Right lung (tissue), 5 donors: ENCODE measurements around the gene SGTA. TPM values are rescaled to one million over a fixed set of nuclear protein-coding genes. Genes with fewer than 3 reads are reported as not detected.

ENCODE experiments used
- DNase-seq, 2 donors: peaks; one replicate each; pipeline ENCODE4 v3.0.0-alpha.2; 2013
- polyA plus RNA-seq, 5 donors: library from polyadenylated mRNA; unstranded; fragments of 120-200 nt; gene quantifications; one replicate each; pipeline versions ENCODE4 v1.2.1 to v1.2.3, GENCODE V29; 2013; ENCODE audit warnings: inconsistent platforms in 1 of 5, low replicate concordance in 1 of 5; ENCODE audit not compliant: insufficient read length in 5 of 5, insufficient read depth in 1 of 5

Gene SGTA
- polyA plus RNA-seq, 5 donors: 38.2 to 65.9 (median 46.2) TPM

DNA sequence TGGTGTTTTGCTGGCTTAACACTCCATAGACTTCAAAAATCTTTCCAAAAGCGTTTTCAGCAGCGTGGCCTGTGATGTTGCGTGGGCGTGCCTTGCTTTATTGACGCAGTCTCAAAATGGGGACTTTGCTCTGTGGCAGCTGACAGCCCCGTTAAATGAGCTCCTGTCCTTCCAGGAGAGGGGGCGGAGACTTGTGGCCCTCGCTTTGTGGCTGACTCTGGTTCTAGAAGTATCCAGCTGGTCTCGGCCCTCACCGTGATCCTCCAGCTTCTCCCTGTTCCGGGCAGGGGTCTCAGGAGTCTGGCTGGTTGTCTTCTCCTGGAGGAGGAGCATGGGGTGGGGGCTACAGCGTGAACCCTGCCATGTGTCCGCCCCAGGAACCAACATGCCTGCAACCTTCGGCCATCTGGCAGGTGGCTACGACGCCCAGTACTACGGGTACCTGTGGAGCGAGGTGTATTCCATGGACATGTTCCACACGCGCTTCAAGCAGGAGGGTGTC, 28.2 kb upstream of the SGTA start:
- no peak for DNase-seq

DNA sequence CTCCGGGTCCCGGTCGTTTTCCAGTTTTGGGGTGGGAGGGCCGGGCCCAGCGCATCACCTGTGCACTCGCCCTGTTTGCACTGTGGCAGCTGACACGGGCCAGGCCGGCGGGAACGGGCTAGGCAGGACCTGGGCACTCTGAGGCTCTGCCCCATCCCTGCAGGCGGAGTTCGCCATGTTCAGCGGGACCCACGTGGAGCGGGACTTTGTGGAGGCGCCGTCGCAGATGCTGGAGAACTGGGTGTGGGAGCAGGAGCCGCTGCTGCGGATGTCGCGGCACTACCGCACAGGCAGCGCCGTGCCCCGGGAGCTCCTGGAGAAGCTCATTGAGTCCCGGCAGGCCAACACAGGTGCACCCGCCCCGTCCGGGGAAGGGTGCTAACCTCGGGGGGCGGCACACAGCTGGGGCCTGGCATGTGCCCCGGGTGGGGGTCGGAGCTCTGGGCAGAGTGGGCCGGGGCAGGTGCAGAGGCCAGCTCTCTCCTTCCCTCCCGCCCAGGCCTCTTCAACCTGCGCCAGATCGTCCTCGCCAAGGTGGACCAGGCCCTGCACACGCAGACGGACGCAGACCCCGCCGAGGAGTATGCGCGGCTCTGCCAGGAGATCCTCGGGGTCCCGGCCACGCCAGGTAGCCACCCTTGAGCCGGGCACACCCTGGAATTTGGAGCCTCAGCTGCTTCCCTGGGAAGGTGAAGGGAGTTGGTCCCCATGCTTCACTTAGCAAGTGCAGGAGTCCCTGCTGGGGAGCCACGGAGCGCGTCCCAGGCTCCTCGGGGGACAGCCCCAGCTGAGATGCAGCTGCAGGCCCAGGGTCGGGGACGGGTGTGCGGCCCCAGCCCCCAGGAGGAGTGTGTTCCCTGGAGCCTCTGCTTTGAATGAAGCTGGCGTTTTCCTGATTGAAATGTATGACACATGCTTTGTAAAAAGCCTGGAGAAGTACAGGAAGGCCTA, 27.3 kb upstream of the SGTA start:
- no peak for DNase-seq

DNA sequence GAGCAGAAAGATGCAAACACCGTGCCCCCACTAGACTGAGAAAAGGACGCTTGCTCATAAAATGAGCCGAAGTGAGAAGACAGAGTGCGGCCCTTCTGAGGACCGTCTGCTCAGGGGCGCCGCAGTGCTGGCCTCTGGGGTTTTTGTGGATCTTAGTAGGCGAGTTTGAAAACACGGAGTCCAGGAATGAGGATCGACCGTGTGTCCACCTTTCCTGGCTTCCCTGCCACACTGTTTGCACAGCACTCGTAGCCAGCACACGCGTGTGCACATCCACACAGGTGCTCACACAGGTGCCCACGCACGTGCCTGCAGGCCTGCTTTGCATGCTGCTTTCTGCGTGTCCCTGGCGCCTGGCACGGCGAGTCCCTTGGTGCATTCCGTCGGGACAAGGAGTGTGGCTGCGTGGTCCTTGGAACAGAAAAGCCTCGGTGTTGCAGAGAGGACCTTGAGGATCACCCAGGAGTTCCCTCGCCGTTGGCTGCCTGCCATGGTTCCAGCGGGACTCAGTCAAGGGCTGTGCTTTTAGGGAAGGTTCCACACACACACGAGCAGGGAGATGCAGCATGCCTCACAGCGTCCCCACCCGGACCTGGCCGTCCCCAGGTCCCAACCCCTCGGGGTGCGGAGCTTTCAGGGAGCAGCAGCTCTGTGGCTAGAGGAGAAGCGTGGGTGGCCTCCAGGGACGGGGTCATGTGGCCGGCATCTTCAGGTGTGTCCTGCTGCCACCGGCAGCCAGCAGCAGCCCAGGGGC, 26.5 kb upstream of the SGTA start:
- DNase-seq: no peak

DNA sequence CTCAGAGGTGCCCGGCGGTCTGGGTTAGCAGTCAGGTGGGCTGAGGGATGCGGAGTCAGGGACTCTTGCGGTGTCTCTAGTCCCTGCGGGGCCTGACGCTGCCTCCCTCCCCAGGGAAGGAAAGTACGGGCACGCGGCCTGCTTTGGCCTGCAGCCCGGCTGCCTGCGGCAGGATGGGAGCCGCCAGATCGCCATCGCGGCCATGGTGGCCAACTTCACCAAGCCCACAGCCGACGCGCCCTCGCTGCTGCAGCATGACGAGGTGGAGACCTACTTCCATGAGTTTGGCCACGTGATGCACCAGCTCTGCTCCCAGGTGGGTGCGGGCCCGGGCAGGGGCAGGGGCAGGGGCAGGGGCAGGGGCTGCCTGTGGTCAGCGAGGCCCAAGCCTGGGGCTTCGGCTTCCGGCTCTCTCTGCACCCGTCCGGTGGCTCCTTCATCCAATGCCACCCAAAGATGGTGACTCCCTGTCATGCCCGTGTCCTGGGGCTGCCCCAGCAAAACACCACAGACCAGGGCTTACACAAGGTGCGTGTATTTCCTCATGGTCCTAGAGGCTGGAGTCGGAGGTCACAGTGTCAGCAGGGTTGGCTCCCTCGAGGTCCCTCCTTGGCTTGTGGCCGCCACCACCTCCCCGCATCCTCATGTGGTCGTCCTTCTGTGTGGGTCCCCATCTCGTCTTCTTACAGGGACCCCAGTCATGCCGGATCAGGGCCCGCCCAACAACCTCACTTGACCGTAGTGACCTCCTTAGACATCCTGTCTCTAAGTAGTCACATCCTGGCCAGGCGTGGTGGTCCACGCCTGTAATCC, 25.3 kb upstream of the SGTA start:
- no peak for DNase-seq

DNA sequence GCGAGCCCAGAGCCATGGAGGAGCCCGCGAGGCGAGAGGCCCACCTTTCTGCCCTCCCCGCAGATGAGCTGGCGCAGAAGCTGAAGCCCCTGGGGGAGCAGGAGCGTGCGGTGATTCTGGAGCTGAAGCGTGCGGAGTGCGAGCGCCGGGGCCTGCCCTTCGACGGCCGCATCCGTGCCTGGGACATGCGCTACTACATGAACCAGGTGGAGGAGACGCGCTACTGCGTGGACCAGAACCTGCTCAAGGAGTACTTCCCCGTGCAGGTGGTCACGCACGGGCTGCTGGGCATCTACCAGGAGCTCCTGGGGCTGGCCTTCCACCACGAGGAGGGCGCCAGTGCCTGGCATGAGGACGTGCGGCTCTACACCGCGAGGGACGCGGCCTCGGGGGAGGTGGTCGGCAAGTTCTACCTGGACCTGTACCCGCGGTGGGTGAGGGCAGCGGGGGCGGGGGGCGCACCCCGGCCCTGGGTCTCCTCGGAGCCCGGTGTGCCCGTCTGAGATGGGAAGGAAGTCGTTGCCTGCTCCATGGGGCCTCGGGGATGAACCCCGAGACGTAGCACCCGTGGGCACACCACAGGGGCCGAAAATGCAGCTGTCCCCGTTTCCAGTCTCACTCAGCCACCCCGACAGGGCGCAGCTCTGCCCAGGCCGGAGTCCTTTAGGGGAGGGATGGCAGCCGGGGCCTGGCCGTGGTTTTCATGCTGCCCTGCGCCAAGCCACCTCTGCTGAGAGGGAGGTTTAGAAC, 24.5 kb upstream of the SGTA start:
- no peak for DNase-seq

DNA sequence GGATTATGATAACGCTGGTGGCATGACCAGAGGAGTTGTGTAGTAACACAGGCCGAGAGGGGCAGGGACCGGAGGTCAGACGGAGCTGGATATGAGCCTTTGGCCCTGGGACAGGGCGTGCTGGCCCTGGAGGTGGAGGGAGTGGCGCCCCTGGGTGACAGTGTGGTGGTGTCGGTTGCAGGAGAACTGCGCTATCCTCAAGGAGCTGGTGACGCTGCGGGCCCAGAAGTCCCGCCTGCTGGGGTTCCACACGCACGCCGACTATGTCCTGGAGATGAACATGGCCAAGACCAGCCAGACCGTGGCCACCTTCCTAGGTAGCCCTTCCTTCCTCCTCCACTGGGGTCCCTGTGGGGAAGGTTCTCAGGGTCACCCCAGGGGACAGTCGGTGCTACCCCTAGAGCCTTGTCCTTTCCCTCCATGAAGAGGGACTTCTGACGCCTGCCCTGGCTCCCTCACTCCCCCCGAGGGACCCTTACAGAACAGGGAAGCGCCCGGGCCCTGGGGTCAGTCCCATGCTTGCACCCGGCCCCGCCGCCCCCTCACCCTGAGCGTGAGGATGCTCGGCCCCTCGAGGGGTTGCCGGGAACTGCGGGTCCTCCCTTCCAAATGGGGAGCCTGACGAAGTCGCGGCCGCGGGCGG, 23.8 kb upstream of the SGTA start:
- no peak for DNase-seq

DNA sequence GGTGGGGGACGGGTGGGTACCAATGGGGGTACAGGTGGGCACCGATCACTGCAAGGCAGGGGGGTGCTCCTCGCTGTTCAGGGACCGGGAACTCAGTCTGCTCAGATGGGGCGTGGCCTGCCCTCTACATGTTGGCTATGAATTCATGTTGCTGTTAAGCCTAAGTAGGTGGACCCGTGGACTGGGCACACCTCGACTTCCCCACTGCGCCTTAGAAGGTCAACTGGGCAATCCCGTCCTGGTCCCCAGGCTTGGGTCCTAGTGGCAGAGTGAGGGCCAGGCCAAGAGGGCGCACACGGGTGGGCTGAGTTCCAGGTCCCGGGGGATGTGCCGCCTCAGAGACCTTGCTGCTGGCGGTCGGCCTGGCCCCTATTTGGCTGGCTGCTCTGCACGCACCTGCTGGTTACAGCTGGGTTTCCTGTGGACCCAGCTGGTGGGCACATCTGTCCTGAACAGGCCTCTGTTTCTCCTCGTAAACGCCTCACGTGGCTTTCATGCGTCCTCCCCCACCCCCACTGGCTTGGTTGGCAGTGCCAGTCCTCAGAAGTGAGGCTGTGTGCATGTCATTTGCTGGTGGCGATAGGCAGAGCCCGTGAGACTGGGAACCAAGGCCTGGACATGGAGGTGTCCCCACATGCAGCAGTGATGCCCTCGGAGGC, 23.0 kb upstream of the SGTA start:
- DNase-seq: no peak

DNA sequence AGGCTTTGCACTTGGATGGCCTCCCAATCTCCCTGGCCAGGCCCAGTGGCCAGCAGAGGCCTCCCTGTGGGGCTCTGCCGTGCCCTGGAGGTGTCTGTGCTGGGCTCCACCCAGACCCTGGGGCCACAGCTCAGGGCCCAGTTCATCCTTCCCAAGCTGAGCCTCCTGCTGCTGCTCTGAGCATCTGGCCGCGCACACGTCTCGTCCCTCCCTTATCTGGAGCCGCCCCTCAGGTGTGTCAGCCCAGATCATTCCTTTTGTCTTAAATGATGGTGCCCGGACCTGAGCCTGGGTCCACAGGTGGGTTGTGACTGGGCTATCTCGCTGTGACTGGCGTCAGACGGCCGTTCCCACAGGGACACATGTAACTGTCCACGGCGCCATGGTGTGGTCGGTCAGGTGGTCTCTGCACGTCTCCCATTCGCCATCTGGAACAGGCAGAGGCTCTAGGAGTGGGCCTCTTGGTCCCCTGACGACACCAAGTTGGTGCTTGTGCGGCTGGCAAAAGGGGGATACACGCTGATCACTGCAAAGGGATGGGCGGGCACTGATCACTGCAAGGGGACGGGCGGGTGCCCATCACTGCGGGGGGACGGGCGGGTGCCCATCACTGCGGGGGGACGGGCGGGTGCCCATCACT, 22.3 kb upstream of the SGTA start:
- DNase-seq: no peak

DNA sequence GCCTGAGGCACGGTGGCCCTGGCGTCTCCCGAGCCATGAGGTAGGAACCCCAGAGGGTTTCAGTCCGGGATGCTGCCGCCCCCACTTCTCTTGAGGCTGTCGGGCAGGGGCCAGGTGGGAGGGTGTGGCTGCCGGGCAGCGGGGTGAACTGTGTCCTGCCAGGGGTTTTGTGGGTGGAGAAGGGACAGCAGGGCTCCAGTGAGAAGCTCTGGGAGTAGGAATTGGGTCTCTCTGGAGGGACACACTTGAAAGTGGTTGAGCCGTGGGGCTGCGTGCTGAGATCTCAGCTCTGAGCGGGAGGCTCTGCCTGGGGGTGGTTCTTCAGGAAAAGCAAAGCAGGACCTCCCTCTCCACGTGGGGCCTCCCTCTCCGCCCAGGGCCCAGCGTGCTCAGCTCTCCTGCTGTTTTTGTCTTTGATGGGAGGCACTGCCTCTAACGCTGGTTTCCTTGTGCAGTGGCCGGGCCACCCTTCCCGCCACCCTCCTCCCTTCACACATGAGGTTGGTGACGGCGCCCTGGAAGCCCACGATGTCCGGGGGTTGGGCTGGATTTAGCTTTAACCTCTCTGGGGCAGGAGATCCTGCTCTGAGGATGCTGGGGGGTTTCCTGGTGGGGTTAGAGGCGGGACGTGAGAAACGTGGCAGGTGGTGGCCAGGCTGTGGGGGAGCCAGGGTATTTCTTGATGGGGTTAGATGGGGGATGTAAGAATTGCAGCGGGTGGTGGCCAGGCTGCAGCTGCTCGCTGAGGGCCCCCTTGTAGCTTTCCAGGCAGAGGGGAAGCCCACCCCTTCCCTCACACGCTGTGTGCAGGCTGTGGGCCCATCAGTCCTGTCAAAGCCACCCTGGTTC, 21.3 kb upstream of the SGTA start:
- no peak for DNase-seq

DNA sequence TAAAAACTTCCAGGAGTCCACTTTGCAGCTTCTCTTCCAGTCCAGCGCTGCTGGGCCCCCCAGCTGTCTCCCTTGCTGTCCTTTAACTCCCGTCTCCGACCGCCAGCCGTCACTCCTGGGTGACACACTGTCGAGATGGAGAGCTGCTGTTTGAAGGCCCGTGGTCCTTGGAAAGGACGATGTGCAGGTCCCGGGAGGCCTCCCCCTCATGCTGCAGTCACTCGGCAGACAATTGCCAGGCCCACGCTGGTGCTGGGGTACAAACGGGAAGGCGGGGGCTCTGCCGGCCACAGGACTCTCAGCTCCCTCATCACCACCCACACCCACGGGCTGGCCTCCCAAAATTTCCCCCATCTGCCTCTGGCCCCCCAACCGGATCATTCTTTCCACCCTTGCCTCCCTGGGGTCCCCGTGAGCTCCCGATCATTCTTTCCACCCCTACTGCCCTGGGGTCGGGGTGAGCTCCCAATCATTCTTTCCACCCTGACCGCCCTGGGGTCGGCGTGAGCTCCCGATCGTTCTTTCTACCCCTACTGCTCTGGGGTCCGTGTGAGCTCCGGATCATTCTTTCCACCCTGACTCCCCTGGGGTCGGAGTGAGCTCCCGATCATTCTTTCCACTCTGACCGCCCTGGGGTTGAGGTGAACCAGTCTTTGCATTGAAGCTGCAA, 20.5 kb upstream of the SGTA start:
- no peak for DNase-seq

DNA sequence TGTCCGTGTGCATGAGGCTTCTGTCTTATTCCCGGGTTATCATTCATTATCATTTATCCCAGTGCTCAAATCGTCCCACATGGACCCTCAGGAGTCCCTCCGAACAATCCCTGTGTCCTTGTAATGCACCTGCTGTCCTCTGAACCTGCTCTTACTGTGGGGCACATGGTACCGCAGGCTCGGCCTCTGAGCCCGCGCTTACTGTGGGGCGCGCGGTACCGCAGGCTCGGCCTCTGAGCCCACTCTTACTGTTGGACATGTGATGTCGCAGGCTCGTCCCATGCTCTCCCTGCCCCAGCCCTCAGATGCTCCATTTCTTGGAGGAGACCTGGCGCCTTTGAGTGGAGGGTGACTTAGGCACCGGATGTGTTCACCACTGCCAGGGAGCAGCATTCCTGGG, 19.8 kb upstream of the SGTA start:
- no peak for DNase-seq

DNA sequence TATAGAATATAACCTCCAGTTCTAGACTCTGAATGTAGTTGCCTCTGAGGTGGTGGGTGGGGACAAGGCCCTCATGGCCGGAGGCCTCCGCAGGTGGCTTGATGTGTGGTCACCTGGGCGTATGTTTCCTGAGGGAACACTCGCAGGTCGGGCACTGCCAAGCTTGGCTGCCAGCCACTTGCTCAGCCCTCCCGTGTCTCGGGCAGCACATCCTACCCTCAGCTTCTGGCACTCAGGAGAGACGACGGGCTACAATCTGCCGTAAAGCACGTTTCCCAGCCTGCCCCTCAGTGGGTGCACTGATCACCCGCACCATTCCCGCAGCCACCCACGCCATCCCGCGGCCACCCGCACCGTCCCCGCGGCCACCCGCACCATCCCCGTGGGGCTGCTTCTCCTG, 17.4 kb upstream of the SGTA start:
- DNase-seq: no peak

DNA sequence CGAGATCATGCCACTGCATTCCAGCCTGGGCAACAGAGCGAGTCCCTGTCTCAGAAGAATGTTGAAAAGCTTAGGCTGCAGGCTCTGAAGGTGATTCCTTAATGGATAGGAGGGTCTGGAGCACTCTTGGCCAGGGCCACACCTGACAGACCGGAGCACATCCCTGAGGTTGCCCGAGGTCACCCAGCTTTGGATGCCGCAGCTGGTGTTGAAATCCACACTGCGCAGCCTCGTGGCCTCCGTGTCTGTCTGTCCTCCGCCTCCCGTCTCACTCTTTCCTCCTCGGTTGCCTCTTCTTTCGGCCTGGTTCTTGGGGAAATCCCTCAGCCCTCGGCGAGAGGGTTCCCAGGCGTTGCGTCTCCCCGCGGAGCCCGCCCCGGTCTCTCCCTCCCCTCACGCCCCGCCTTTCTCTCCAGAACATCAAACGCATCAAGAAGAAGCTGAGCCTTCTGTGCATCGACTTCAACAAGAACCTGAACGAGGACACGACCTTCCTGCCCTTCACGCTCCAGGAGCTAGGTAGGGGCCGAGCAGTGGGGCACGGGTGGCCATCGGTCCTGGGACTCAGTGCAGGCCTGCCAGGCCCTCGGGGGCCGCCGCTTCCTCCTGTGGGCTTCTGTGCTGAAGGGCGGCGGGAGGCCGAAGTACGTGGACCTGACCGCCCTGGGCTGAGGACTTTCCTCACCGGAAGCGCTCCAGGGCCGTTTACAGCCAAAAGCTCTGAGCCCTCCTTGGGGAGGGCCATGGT, 16.4 kb upstream of the SGTA start:
- DNase-seq: no peak

DNA sequence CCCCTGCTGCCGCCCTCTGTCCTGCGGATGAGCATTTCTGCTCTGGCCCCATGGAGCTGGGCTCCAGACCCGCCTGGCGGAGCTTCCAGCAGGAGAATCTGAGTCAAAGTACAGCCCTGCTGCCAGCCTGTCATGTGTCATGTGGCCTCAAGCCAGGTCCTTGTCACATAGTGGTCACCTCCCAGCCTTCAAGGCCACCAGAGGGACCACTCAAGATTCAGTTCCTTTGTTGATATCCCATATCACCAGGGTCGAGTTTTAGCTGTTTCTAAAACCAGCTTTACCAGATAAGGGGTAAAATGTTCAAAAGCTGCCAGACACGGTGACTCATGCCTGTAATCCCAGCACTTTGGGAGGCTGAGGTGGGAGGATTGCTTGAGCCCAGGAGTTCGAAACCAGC, 15.7 kb upstream of the SGTA start:
- no peak for DNase-seq

DNA sequence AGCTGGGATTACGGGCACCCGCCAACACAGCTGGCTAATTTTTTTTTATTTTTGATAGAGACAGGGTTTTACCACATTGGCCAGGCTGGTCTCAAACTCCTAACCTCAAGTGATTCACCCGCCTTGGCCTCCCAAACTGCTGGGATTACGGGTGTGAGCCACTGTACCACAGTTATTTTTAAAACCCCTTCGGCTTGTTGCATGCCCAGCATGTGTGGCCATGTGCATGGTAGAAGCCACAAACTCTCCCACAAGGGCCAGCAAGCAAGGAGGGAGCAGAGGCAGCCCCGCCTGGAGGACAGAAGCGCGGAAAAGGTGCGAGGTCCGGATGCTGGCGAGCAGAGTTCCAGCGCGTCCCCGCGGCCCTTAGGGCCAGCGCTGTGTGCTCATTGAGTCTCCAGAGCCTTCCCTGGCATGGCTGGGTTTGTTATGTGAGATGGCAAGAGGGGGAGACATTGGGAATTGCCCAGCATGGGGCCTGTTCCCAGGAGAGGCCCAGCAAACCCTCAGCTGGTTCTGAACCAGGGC, 15.1 kb upstream of the SGTA start:
- DNase-seq: no peak

DNA sequence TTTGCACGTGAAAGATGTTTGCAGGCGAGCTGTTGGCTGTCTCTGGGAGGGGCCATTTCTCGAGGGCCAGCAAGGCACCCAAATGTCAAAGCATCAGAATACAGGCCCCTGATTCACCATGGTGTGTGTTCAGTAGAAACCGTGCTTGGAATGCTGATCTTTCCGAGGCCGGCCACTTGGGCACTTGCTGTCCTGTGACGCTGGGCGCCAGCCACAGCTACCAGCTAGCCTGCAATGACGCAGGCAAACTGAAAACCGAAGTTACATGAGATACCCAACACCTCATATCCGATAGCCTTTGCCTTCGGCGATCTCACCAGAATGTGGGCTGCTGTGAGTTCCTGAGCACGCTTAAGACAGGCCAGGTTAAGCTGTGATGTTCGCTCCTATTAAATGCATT, 14.2 kb upstream of the SGTA start:
- DNase-seq: no peak

DNA sequence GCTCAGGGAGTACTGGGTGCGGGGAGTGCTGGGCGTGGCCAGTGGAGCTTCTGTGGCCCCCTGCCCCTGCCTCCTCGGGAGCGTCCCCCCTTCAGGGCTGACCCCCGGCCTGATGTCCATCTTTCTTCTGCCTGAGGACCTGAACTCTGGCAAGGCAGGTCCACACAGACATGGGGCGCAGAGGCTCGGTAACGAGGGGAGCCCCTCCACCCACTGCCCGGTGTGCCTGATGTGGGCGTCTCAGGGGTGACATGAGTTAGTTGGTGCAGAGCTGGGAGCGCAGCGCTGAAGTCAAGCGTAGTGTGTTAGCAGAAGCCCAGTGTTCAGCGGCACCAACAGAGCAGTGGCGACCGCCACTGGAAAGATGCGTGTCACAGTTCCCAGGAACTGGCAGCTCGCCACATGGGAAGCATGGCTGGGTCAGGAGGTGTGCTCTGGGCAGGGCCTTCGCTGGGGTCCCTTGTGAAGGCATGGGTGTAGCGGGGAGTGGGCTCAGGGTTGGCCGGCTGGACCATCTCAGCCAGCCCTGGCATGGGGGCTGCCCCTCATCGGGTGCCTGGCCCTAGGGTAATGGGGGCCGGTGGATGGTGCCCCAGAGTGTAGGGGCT, 13.7 kb upstream of the SGTA start:
- DNase-seq: no peak
